Measurements from ENCODE around the gene ZDHHC5.
"Not testable (repeated sequence)": the region's sequence is repeated elsewhere in the genome, so short reads cannot be mapped to it uniquely, and the experiment has no call there.

Gene ZDHHC5

GRCh38 chr11:57645689-57646085 lies 22.2 kb upstream of the ZDHHC5 start:
- peak; percentile 36 for DNase-seq

- no peak for DNase-seq
Measured at GRCh38 chr11:57646194-57646798, 21.6 kb upstream of the ZDHHC5 start.

DNA sequence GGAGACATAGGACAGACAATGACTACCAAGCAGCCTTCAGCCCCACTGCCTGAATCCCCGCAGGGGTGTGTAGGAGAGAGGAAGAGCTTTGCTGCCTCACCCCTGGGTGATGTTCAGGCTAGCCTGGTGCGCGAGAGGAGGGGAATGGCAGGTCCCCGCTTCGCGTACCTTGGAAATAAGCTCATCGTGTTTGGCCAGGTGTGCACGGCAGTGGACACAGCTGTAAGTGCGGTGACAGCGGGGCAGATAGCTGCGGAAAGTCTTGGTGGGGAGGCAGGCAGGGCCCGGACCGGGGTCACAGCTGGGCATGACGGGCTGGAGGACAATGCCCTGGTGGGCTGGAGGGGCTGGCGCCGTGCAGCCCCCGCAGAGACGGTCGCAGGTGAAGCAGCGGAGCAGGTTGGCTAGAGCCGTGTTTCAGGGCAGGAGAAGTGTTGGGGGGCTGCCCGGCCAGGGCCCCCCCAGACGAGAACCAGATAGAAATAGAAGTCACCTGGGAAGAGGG lies 21.1 kb upstream of the ZDHHC5 start:
- no peak for DNase-seq

- DNase-seq: peak; percentile 38
Measured at GRCh38 chr11:57647372-57647771, 20.5 kb upstream of the ZDHHC5 start.

GRCh38 chr11:57647960-57648800 lies 19.7 kb upstream of the ZDHHC5 start:
- peak; percentile 40 for DNase-seq

GRCh38 chr11:57648801-57649735 lies 18.8 kb upstream of the ZDHHC5 start:
- DNase-seq: peak; percentile 40

DNA sequence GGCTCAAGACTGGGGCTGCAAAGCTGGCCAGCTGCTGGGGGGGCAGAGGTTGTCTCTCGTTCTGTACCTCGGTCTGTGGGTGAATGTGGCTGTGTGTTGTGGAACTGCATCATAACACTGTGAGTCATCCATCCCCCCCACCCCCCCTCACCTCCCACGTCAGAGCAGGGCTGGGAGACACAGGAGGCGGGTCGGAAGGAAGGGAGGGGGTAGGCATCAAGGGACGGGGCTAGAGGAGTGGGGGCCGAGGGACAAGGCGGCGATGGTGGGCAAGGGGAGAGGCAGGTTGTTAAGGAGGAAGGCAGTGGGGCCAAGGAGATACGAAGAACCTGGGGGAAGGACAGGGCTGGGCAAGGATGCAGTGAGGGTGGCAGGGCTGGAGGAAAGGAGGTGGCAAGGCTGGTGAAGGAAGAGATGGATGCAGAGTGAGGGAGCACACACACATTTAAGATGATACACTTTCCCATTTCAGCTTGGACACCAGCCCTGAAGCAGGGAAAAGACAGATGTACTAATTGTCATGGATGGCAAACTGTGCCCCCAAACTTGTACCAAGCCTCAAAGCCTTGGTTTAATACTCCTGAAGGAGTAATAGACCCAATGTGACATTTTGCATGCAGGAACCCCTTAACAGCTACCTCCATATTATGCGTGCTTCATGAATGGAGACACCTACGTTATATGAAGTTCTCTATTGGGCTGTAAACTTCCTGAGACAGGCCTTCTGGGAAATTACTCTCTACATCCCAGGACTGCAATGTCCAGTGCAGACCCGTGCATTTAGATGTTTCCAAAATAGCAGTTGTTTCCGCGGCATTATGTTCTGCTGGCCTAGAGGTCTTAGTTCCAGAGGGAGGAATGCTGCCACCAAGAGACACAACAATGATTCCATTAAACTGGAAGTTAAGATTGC lies 17.8 kb upstream of the ZDHHC5 start, which contains the start of gene YPEL4:
YPEL4 (minus strand) TSS at position 87 of the 913 bp plus-strand sequence. CDS start 2,805 bp downstream, outside the sequence.
- DNase-seq: peak; percentile 87

GRCh38 chr11:57650739-57651090 lies 17.2 kb upstream of the ZDHHC5 start:
- DNase-seq: no peak

- no peak for DNase-seq
Measured at GRCh38 chr11:57651408-57651807, 16.5 kb upstream of the ZDHHC5 start.

DNA sequence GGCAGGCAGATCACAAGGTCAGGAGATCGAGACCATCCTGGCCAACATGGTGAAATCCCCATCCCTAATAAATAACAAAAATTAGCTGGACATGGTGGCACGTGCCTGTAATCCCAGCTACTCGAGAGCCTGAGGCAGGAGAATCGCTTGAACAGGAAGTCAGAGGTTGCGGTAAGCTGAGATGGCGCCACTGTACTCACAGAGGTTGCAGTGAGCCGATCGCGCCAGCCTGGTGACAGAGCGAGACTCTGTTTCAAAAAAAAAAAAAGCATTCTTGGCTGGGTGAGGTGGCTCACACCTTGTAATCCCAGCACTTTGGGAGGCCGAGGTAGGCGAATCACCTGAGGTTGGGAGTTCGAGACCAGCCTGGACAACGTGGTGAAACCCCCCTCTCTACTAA lies 15.7 kb upstream of the ZDHHC5 start:
- DNase-seq: not testable (repeated sequence)

GRCh38 chr11:57652662-57653061 lies 15.3 kb upstream of the ZDHHC5 start:
- no peak for DNase-seq

GRCh38 chr11:57653163-57653562 lies 14.8 kb upstream of the ZDHHC5 start:
- DNase-seq: no peak

- no peak for DNase-seq
Measured at GRCh38 chr11:57656885-57657193, 11.1 kb upstream of the ZDHHC5 start.

DNA sequence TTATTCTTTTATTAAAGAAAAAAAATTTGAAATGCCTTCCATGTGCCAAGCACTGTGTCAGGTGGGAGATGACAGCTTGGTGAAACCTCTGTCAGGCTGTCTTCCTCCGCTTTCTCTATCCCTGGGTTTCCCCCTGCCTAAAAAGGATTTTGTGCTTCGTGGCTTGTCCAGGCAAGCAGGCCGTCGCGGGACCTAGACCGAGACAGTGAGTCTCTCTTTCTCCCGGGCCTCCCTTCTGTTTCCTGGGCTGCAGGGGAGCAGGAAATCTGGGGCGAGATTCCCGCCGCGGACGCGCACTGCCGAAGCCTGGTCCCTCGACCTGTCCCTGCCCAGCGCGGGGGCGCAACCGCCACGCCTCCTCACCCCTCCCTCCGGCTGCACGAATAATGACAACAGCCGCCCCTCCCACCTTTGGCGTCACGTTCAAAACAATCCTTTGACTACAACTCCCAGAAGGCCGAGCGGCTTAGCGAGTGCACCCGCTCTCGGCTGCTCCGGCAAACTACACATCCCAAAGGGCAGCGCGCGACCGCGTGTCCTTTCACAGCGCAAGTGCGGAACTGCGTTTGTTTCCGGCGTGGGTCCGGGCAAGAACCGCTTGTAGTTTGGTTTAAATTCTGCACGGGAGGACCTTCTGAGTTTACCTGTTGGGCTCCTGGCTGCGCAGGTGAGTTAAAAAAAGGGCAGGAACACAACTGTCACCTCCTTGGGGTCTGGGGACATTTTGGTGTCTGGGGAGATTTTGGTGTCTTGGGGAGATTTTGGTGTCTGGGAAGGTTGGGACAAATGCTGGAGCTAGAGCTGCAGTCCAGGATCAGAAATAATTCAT lies 10.5 kb upstream of the ZDHHC5 start, which contains the start of gene CLP1:
CLP1 (plus strand) TSS at position 569 of the 829 bp plus-strand sequence. CDS start 1,715 bp downstream, outside the sequence.
- DNase-seq: peak; percentile 100

- no peak for DNase-seq
Measured at GRCh38 chr11:57658023-57658361, 9.9 kb upstream of the ZDHHC5 start.

DNA sequence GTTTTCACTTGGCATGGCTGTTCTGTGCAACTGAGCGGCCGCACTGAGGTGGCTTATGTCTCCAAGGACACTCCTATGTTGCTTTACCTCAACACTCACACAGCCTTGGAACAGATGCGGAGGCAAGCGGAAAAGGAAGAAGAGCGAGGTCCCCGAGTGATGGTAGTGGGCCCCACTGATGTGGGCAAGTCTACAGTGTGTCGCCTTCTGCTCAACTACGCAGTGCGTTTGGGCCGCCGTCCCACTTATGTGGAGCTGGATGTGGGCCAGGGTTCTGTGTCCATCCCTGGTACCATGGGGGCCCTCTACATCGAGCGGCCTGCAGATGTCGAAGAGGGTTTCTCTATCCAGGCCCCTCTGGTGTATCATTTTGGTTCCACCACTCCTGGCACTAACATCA lies 8.2 kb upstream of the ZDHHC5 start:
- no peak for DNase-seq

GRCh38 chr11:57662893-57663292 lies 5.0 kb upstream of the ZDHHC5 start:
- DNase-seq: no peak

- no peak for DNase-seq
Measured at GRCh38 chr11:57663975-57664374, 3.9 kb upstream of the ZDHHC5 start.

DNA sequence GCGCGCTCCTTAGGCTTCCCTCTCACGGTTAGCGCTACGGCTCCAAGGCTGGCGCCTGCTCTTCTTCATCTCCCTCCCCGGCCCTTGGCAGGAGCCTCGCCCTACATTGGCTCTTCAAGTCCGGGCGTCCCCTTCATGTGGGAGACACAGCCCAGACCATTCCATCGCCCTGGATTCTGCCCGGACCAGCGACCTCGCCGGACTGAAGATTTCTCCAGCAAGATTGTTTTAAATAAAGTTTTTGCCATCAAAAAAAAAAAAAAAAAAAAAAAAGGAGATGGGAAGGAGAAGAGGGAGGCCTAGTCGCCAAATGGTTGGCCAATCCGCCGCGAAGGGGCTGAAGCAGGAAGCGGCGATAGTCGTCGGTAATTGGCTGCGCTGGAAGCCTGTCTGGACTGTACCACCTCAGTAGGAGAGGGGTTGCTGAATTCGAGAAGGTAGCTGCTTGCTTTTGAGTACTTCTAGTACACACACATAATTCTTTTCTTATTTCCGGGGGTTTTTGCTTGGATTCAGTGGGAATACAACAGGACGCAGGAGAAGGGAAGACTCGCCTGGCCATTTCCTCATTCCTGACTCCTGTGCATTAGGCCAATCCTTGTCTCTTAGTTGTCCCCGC lies 688 bp upstream of the ZDHHC5 start:
- peak; percentile 97 for DNase-seq

- DNase-seq: no peak
Measured at GRCh38 chr11:57668434-57668782, 494 bp downstream of the ZDHHC5 start.

DNA sequence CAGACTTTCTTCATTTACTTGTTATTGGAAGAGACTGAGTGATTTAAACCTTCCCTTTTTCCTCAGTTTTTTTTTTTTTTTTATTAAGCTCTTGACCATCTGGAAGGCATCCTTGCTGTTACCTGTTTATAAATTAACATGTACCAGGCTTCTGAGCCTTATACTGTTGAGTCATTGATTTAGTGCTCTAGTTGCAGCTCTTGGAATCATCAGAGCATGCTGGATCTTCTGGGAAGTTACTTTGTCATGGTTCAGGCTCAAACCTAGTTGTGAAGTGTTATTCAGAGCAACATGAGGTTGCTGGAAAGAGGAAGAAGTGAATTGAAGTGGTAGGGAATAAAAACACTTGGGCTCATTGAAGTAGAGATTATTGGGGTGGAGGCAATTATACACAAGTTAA lies 6.3 kb downstream of the ZDHHC5 start:
- no peak for DNase-seq
